RWPE2 (cell line): ENCODE results near the gene LSM14B.

Experiments used
- ATAC-seq: fragments of 200-7000 bp; cut with Tn5 transposase; 3 replicates; pipeline ENCODE4 v1.9.1; 2021; ENCODE audit warnings: low read depth
- DNase-seq: peaks from one replicate; pipeline ENCODE4 v3.0.0-alpha.2; 2020; ENCODE audit warnings: low spot score
- H3K27ac ChIP-seq: fragments of 450-650 bp; 2 replicates; pipeline ENCODE4 v1.5.1; 2017; ENCODE audit warnings: mild to moderate bottlenecking; ENCODE audit not compliant: poor library complexity, severe bottlenecking
- H3K27me3 ChIP-seq: fragments of 250-450 bp; sonication (Bioruptor Pico); 2 replicates; pipeline ENCODE4 v1.5.1; 2021; ENCODE audit warnings: mild to moderate bottlenecking, moderate library complexity; ENCODE audit not compliant: insufficient read depth, poor library complexity, severe bottlenecking
- H3K36me3 ChIP-seq: fragments of 250-450 bp; sonication (Bioruptor Pico); 2 replicates; pipeline ENCODE4 v1.5.1; 2020; ENCODE audit warnings: low read depth, mild to moderate bottlenecking, moderate library complexity
- H3K4me1 ChIP-seq: fragments of 250-450 bp; sonication (Bioruptor Pico); 2 replicates; pipeline ENCODE4 v1.5.1; 2021; ENCODE audit warnings: mild to moderate bottlenecking, moderate library complexity; ENCODE audit not compliant: insufficient read depth, poor library complexity, severe bottlenecking
- H3K4me3 ChIP-seq: fragments of 250-450 bp; sonication (Bioruptor Pico); 2 replicates; pipeline ENCODE4 v1.5.1; 2021; ENCODE audit warnings: mild to moderate bottlenecking, moderate library complexity; ENCODE audit not compliant: severe bottlenecking
- H3K9me3 ChIP-seq: fragments of 250-450 bp; sonication (Bioruptor Pico); 2 replicates; pipeline ENCODE4 v1.5.1; 2021; ENCODE audit warnings: mild to moderate bottlenecking, moderate library complexity; ENCODE audit not compliant: severe bottlenecking
- CTCF ChIP-seq: fragments of 450-650 bp; IDR thresholded peaks from one replicate; pipeline ENCODE4 v1.5.1; 2017; ENCODE audit warnings: mild to moderate bottlenecking, moderate library complexity; ENCODE audit not compliant: poor library complexity, severe bottlenecking

The LSM14B gene

GRCh38 chr20:62101078-62101477, 21.2 kb upstream of the LSM14B start:
- Histone ChIP-seq H3K27ac (no peak overlapping the region), H3K4me1 (no peaks in the 10 kb centered on the region), H3K36me3 (no peaks in the 10 kb centered on the region), H3K27me3 (no peaks in the 10 kb centered on the region), H3K4me3 (no peak overlapping the region), H3K9me3 (peaks cover 12% of the 10 kb centered on the region)
- TF ChIP-seq CTCF = no peak
- no peak for ATAC-seq
- no peak for DNase-seq

- H3K27me3 ChIP-seq = no peaks in the 10 kb centered on the region
- peak; percentile 83 for DNase-seq
- H3K4me3 ChIP-seq = no peak overlapping the region
- no peak overlapping the region for H3K27ac ChIP-seq
- peaks cover 35% of the 10 kb centered on the region for H3K9me3 ChIP-seq
- ATAC-seq = no peak
- H3K4me1 ChIP-seq = no peaks in the 10 kb centered on the region
- no peak for TF ChIP-seq CTCF
- no peaks in the 10 kb centered on the region for H3K36me3 ChIP-seq
Observed at GRCh38 chr20:62103508-62104233, 18.6 kb upstream of the LSM14B start.

GRCh38 chr20:62104234-62104789, 18.0 kb upstream of the LSM14B start:
- Histone ChIP-seq H3K4me1 (no peaks in the 10 kb centered on the region), H3K27ac (no peak overlapping the region), H3K27me3 (no peaks in the 10 kb centered on the region), H3K4me3 (no peak overlapping the region), H3K36me3 (no peaks in the 10 kb centered on the region), H3K9me3 (peaks cover 41% of the 10 kb centered on the region)
- peak; percentile 82 for DNase-seq
- TF ChIP-seq CTCF = no peak
- ATAC-seq = 0 out of 3 replicates have a peak, but pooled peaks have one; percentile 7

GRCh38 chr20:62104791-62105345, 17.4 kb upstream of the LSM14B start:
- Histone ChIP-seq H3K4me1 (no peaks in the 10 kb centered on the region), H3K27ac (no peak overlapping the region), H3K27me3 (no peaks in the 10 kb centered on the region), H3K4me3 (no peak overlapping the region), H3K9me3 (peaks cover 45% of the 10 kb centered on the region), H3K36me3 (no peaks in the 10 kb centered on the region)
- TF ChIP-seq CTCF = no peak
- DNase-seq = no peak
- 0 out of 3 replicates have a peak, but pooled peaks have one; percentile 10 for ATAC-seq

- Histone ChIP-seq H3K4me1 (no peaks in the 10 kb centered on the region), H3K36me3 (no peaks in the 10 kb centered on the region), H3K27ac (no peak overlapping the region), H3K4me3 (no peak overlapping the region), H3K27me3 (no peaks in the 10 kb centered on the region), H3K9me3 (peaks cover 46% of the 10 kb centered on the region)
- no peak for TF ChIP-seq CTCF
- ATAC-seq = no peak
- no peak for DNase-seq
Observed at GRCh38 chr20:62105592-62105991, 16.7 kb upstream of the LSM14B start.
